Measurements from ENCODE around the gene UTP11.

UTP11 gene

GRCh38 chr1:38014171-38014570 lies 1.6 kb downstream of the UTP11 start:
- Histone ChIP-seq H3K27ac (replicated peaks; ENCODE audit: low read length) (no peak overlapping the region), H2BK15ac (ENCODE audit: low read length) (no peak overlapping the region), H3K23ac (ENCODE audit: low read depth, low read length, poor library complexity) (no peak overlapping the region), H3K9me3 (replicated peaks in 1 of 2; ENCODE audit: control insufficient read depth in 2 of 2, insufficient read depth in 1 of 2, low read depth in 1 of 2, low read length in 2 of 2) (no peaks in the 10 kb centered on the region), H3K14ac (ENCODE audit: low read length) (no peak overlapping the region), H3K4me3 (ENCODE audit: low read length in 2 of 2) (no peak overlapping the region), H2BK120ac (ENCODE audit: low read depth, low read length) (no peak overlapping the region), H2AFZ (ENCODE audit: low read length) (no peak overlapping the region), H3K79me1 (ENCODE audit: low read depth, low read length) (no peaks in the 10 kb centered on the region), H3K18ac (ENCODE audit: low read length) (no peak overlapping the region), H2BK5ac (ENCODE audit: low read length) (no peak overlapping the region), H3K27me3 (ENCODE audit: control insufficient read depth in 3 of 3, insufficient read depth in 3 of 3, low read depth in 1 of 3, low read length in 3 of 3) (no peaks in the 10 kb centered on the region), H4K8ac (ENCODE audit: low read depth, low read length) (no peak overlapping the region), H2AK5ac (ENCODE audit: low read depth, low read length) (no peak overlapping the region), H3K4ac (ENCODE audit: low read length) (no peak overlapping the region), H4K91ac (ENCODE audit: low read depth, low read length, poor library complexity) (no peak overlapping the region), H3K9ac (ENCODE audit: low read depth, low read length, poor library complexity) (no peak overlapping the region), H3K4me1 (ENCODE audit: control insufficient read depth in 2 of 2, insufficient read depth in 1 of 2, low read depth in 1 of 2, low read length in 2 of 2) (peaks cover 3 to 6% of the 10 kb centered on the region in 2 donors), H3K4me2 (ENCODE audit: insufficient read depth, low read length, poor library complexity, severe bottlenecking) (no peak overlapping the region), H2BK12ac (ENCODE audit: low read length) (no peak overlapping the region), H3K36me3 (replicated peaks in 1 of 2; ENCODE audit: control insufficient read depth in 2 of 2, insufficient read depth in 2 of 2, low read length in 2 of 2) (peaks cover 12 to 52% of the 10 kb centered on the region in 2 donors)
- DNase-seq (ENCODE audit: low spot score), result no peak
- no CpG with 5 or more reads among the region's 4 CpGs for WGBS, 2 donors (ENCODE audit: extremely low coverage in 2 of 2, insufficient read length in 2 of 2, insufficient replicate concordance in 1 of 2)

GRCh38 chr1:38014724-38015424 lies 2.3 kb downstream of the UTP11 start:
- Histone ChIP-seq H3K4me1 (ENCODE audit: control insufficient read depth in 2 of 2, insufficient read depth in 1 of 2, low read depth in 1 of 2, low read length in 2 of 2) (peaks cover 3 to 6% of the 10 kb centered on the region in 2 donors), H3K4me3 (ENCODE audit: low read length in 2 of 2) (no peak overlapping the region), H3K4ac (ENCODE audit: low read length) (no peak overlapping the region), H2BK120ac (ENCODE audit: low read depth, low read length) (no peak overlapping the region), H3K14ac (ENCODE audit: low read length) (no peak overlapping the region), H2BK15ac (ENCODE audit: low read length) (no peak overlapping the region), H3K18ac (ENCODE audit: low read length) (no peak overlapping the region), H3K79me1 (ENCODE audit: low read depth, low read length) (no peaks in the 10 kb centered on the region), H3K27ac (replicated peaks; ENCODE audit: low read length) (no peak overlapping the region), H3K23ac (ENCODE audit: low read depth, low read length, poor library complexity) (no peak overlapping the region), H2AFZ (ENCODE audit: low read length) (no peak overlapping the region), H4K91ac (ENCODE audit: low read depth, low read length, poor library complexity) (no peak overlapping the region), H4K8ac (ENCODE audit: low read depth, low read length) (no peak overlapping the region), H2BK12ac (ENCODE audit: low read length) (no peak overlapping the region), H3K36me3 (replicated peaks in 1 of 2; ENCODE audit: control insufficient read depth in 2 of 2, insufficient read depth in 2 of 2, low read length in 2 of 2) (peaks cover 14 to 59% of the 10 kb centered on the region in 2 donors), H3K9ac (ENCODE audit: low read depth, low read length, poor library complexity) (no peak overlapping the region), H3K4me2 (ENCODE audit: insufficient read depth, low read length, poor library complexity, severe bottlenecking) (no peak overlapping the region), H3K9me3 (replicated peaks in 1 of 2; ENCODE audit: control insufficient read depth in 2 of 2, insufficient read depth in 1 of 2, low read depth in 1 of 2, low read length in 2 of 2) (no peaks in the 10 kb centered on the region), H2AK5ac (ENCODE audit: low read depth, low read length) (no peak overlapping the region), H3K27me3 (ENCODE audit: control insufficient read depth in 3 of 3, insufficient read depth in 3 of 3, low read depth in 1 of 3, low read length in 3 of 3) (no peaks in the 10 kb centered on the region), H2BK5ac (ENCODE audit: low read length) (no peak overlapping the region)
- no CpG with 5 or more reads among the region's 11 CpGs for WGBS, 2 donors (ENCODE audit: extremely low coverage in 2 of 2, insufficient read length in 2 of 2, insufficient replicate concordance in 1 of 2)
- DNase-seq (ENCODE audit: low spot score), result no peak

DNA sequence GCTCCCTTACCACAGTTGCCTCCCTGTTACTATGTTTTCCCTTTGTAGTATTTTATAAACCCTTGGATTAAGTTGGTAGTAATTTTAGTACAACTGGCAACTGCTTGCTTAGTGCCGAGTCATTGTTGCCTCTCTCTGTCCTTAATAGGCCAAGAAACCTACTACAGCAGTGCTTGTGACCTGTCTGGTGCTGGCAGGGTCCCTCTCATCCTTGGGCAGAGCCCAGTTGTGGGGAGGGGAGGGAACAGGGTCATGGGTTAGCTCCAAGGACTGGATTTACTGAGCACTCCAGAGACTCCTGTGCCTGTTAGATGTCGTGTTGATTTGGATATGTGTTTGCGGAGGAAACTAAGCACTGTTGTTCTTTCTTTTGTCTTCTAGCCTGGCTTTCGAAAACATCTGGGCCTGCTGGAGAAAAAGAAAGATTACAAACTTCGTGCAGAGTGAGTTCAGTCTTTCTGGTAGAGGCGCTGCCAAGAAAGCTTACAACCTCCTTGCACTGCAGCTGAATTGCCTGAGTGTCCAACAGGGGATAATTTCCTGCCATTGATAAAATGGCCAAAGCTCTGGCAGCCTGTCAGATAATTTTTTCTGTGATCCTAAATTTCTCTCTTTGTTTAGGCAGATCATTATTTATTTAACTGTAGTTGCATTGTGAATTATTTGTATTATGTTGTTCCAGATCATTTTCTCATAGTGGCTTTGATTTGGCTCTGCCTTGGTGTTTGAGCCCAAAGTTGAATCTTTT lies 3.6 kb downstream of the UTP11 start:
- no peak overlapping the region for H3K4ac ChIP-seq (ENCODE audit: low read length)
- no peak overlapping the region for H3K14ac ChIP-seq (ENCODE audit: low read length)
- H3K23ac ChIP-seq (ENCODE audit: low read depth, low read length, poor library complexity), result no peak overlapping the region
- H3K36me3 ChIP-seq (replicated peaks in 1 of 2; ENCODE audit: control insufficient read depth in 2 of 2, insufficient read depth in 2 of 2, low read length in 2 of 2), result peaks cover 16 to 71% of the 10 kb centered on the region in 2 donors
- no peak overlapping the region for H3K4me3 ChIP-seq (ENCODE audit: low read length in 2 of 2)
- no peak overlapping the region for H4K91ac ChIP-seq (ENCODE audit: low read depth, low read length, poor library complexity)
- H2BK5ac ChIP-seq (ENCODE audit: low read length), result no peak overlapping the region
- H4K8ac ChIP-seq (ENCODE audit: low read depth, low read length), result no peak overlapping the region
- H3K18ac ChIP-seq (ENCODE audit: low read length), result no peak overlapping the region
- DNase-seq (ENCODE audit: low spot score), result no peak
- no peak overlapping the region for H2AK5ac ChIP-seq (ENCODE audit: low read depth, low read length)
- peaks cover 3 to 6% of the 10 kb centered on the region in 2 donors for H3K4me1 ChIP-seq (ENCODE audit: control insufficient read depth in 2 of 2, insufficient read depth in 1 of 2, low read depth in 1 of 2, low read length in 2 of 2)
- no peaks in the 10 kb centered on the region for H3K79me1 ChIP-seq (ENCODE audit: low read depth, low read length)
- H3K4me2 ChIP-seq (ENCODE audit: insufficient read depth, low read length, poor library complexity, severe bottlenecking), result no peak overlapping the region
- no peak overlapping the region for H2BK120ac ChIP-seq (ENCODE audit: low read depth, low read length)
- H2BK12ac ChIP-seq (ENCODE audit: low read length), result no peak overlapping the region
- no peak overlapping the region for H2AFZ ChIP-seq (ENCODE audit: low read length)
- no peak overlapping the region for H3K9ac ChIP-seq (ENCODE audit: low read depth, low read length, poor library complexity)
- no CpG with 5 or more reads among the region's 6 CpGs for WGBS, 2 donors (ENCODE audit: extremely low coverage in 2 of 2, insufficient read length in 2 of 2, insufficient replicate concordance in 1 of 2)
- no peak overlapping the region for H2BK15ac ChIP-seq (ENCODE audit: low read length)
- H3K9me3 ChIP-seq (replicated peaks in 1 of 2; ENCODE audit: control insufficient read depth in 2 of 2, insufficient read depth in 1 of 2, low read depth in 1 of 2, low read length in 2 of 2), result no peaks in the 10 kb centered on the region
- no peak overlapping the region for H3K27ac ChIP-seq (replicated peaks; ENCODE audit: low read length)
- H3K27me3 ChIP-seq (ENCODE audit: control insufficient read depth in 3 of 3, insufficient read depth in 3 of 3, low read depth in 1 of 3, low read length in 3 of 3), result no peaks in the 10 kb centered on the region

GRCh38 chr1:38018864-38019343 lies 6.4 kb downstream of the UTP11 start:
- Histone ChIP-seq H2AK5ac (ENCODE audit: low read depth, low read length) (no peak overlapping the region), H4K91ac (ENCODE audit: low read depth, low read length, poor library complexity) (no peak overlapping the region), H3K9me3 (replicated peaks in 1 of 2; ENCODE audit: control insufficient read depth in 2 of 2, insufficient read depth in 1 of 2, low read depth in 1 of 2, low read length in 2 of 2) (no peaks in the 10 kb centered on the region), H3K18ac (ENCODE audit: low read length) (no peak overlapping the region), H4K8ac (ENCODE audit: low read depth, low read length) (no peak overlapping the region), H3K36me3 (replicated peaks in 1 of 2; ENCODE audit: control insufficient read depth in 2 of 2, insufficient read depth in 2 of 2, low read length in 2 of 2) (peaks cover 23 to 97% of the 10 kb centered on the region in 2 donors), H3K4ac (ENCODE audit: low read length) (no peak overlapping the region), H3K79me1 (ENCODE audit: low read depth, low read length) (no peaks in the 10 kb centered on the region), H3K4me3 (ENCODE audit: low read length in 2 of 2) (no peak overlapping the region), H2BK5ac (ENCODE audit: low read length) (no peak overlapping the region), H2AFZ (ENCODE audit: low read length) (no peak overlapping the region), H2BK120ac (ENCODE audit: low read depth, low read length) (no peak overlapping the region), H2BK12ac (ENCODE audit: low read length) (no peak overlapping the region), H3K4me1 (ENCODE audit: control insufficient read depth in 2 of 2, insufficient read depth in 1 of 2, low read depth in 1 of 2, low read length in 2 of 2) (no peaks in the 10 kb centered on the region), H3K9ac (ENCODE audit: low read depth, low read length, poor library complexity) (no peak overlapping the region), H3K27me3 (ENCODE audit: control insufficient read depth in 3 of 3, insufficient read depth in 3 of 3, low read depth in 1 of 3, low read length in 3 of 3) (no peaks in the 10 kb centered on the region), H3K14ac (ENCODE audit: low read length) (no peak overlapping the region), H3K4me2 (ENCODE audit: insufficient read depth, low read length, poor library complexity, severe bottlenecking) (no peak overlapping the region), H3K27ac (replicated peaks; ENCODE audit: low read length) (no peak overlapping the region), H3K23ac (ENCODE audit: low read depth, low read length, poor library complexity) (no peak overlapping the region), H2BK15ac (ENCODE audit: low read length) (no peak overlapping the region)
- WGBS, 2 donors (ENCODE audit: extremely low coverage in 2 of 2, insufficient read length in 2 of 2, insufficient replicate concordance in 1 of 2), result no CpG with 5 or more reads among the region's 6 CpGs
- no peak for DNase-seq (ENCODE audit: low spot score)

All from neuronal stem cell (in vitro differentiated cells).